GM12878 (cell line): ENCODE measurements around the gene SLC24A4. TPM values are rescaled to one million over a fixed set of nuclear protein-coding genes. Genes with fewer than 3 reads are reported as not detected.

Experiments
- ATAC-seq: fragments of 200-7000 bp; cut with Tn5 transposase; 3 replicates; pipeline ENCODE4 v1.9.1; 2020; ENCODE audit warnings: mild to moderate bottlenecking, moderate library complexity
- BruUV-seq: library from RNA; stranded (reverse); fragments of 400-500 nt; replicated peaks from 2 replicates; lab custom pipeline; 2021; lab: Mats Ljungman, UMichigan
- CTCF ChIA-PET: fragments of 300-600 bp; sonication (Branson Sonifier 250); formaldehyde crosslinking; extraction: SDS; loops from one replicate; lab custom pipeline; 2021; ENCODE audit warnings: inconsistent platforms; lab: Yijun Ruan, JAX
- POLR2A ChIA-PET: fragments of 350-600 bp; formaldehyde crosslinking; extraction: SDS; loops from one replicate; lab custom pipeline; 2021; ENCODE audit warnings: inconsistent platforms; lab: Charles Lee
- RAD21 ChIA-PET: fragments of 300-600 bp; sonication (Branson Sonifier 250); formaldehyde crosslinking; loops from one replicate; lab custom pipeline; 2023; ENCODE audit warnings: antibody characterized with exemption; ENCODE audit not compliant: unreplicated experiment; lab: Charles Lee
- SMC1A ChIA-PET: fragments of 300-600 bp; sonication (Branson Sonifier 250); formaldehyde crosslinking; loops from one replicate; lab custom pipeline; 2023; ENCODE audit not compliant: unreplicated experiment, uncharacterized antibody; lab: Charles Lee
- DNase-seq: peaks from one replicate; pipeline ENCODE4 v3.0.0-alpha.2; 2011; ENCODE audit warnings: low read depth, low spot score
- FAIRE-seq: peaks from 3 replicates; lab custom pipeline; 2011; peaks lifted over from hg19 to GRCh38; lab: Jason Lieb, UNC
- H2AFZ ChIP-seq: 2 replicates; pipeline ENCODE4 v1.6.0; 2011; ENCODE audit warnings: low read depth, low read length, control low read depth; ENCODE audit not compliant: control insufficient read depth
- H3K27ac ChIP-seq: 2 replicates; pipeline ENCODE4 v1.5.1; 2011; ENCODE audit warnings: control low read depth; ENCODE audit not compliant: control insufficient read depth, insufficient read depth
- H3K27me3 ChIP-seq, 2 experiments: replicated peaks in 1 of 2; 2 replicates each; pipeline versions ENCODE4 v1.6.0 to v1.6.1; 2011; ENCODE audit warnings: low read length in 1 of 2; ENCODE audit not compliant: control insufficient read depth in 2 of 2, insufficient read depth in 2 of 2
- H3K36me3 ChIP-seq, 2 experiments: 2 replicates each; pipeline ENCODE4 v1.5.1; 2011; ENCODE audit warnings: low read length in 1 of 2; ENCODE audit not compliant: control insufficient read depth in 2 of 2, insufficient read depth in 2 of 2
- H3K4me1 ChIP-seq: 2 replicates; pipeline ENCODE4 v1.6.1; 2011; ENCODE audit warnings: mild to moderate bottlenecking, low read length, moderate library complexity, mixed read lengths; ENCODE audit not compliant: control insufficient read depth, insufficient read depth
- H3K4me2 ChIP-seq: 2 replicates; pipeline ENCODE4 v1.6.0; 2011; ENCODE audit warnings: control low read depth; ENCODE audit not compliant: control insufficient read depth, insufficient read depth
- H3K4me3 ChIP-seq: fragments of 200-600 bp; sonication (generic); 2 replicates; pipeline ENCODE4 v1.5.1; 2016
- H3K79me2 ChIP-seq: 2 replicates; pipeline ENCODE4 v1.6.0; 2011; ENCODE audit warnings: low read length; ENCODE audit not compliant: control insufficient read depth, insufficient read depth
- H3K9ac ChIP-seq: 2 replicates; pipeline ENCODE4 v1.8.0; 2011; ENCODE audit warnings: low read length, control low read depth, mixed read lengths; ENCODE audit not compliant: control insufficient read depth, insufficient read depth
- H3K9me3 ChIP-seq: replicated peaks from 3 replicates; pipeline ENCODE4 v1.5.1; 2011; ENCODE audit warnings: mild to moderate bottlenecking, low read length; ENCODE audit not compliant: control insufficient read depth, insufficient read depth
- H4K20me1 ChIP-seq: 2 replicates; pipeline ENCODE4 v1.6.0; 2011; ENCODE audit not compliant: control insufficient read depth, insufficient read depth
- BMI1 ChIP-seq: fragments of 450-650 bp; IDR thresholded peaks from 2 replicates; pipeline ENCODE4 v1.6.1; 2016; ENCODE audit warnings: mild to moderate bottlenecking, moderate library complexity, borderline replicate concordance
- CBFB ChIP-seq: IDR thresholded peaks from 2 replicates; pipeline ENCODE4 v1.6.1; 2016; ENCODE audit warnings: antibody characterized with exemption, low read depth
- CBX3 ChIP-seq: fragments of 200-600 bp; sonication (generic); IDR thresholded peaks from 2 replicates; pipeline ENCODE4 v1.6.1; 2016; ENCODE audit warnings: low read depth, borderline replicate concordance
- CREM ChIP-seq: IDR thresholded peaks from 2 replicates; pipeline ENCODE4 v1.6.1; 2014; ENCODE audit warnings: antibody characterized with exemption, low read depth
- FOXK2 ChIP-seq: fragments of 450-650 bp; IDR thresholded peaks from 2 replicates; pipeline ENCODE4 v1.6.1; 2017; ENCODE audit warnings: mild to moderate bottlenecking, moderate library complexity
- IKZF2 ChIP-seq, 2 experiments: fragments of 450-650 bp; IDR thresholded peaks; 2 replicates each; pipeline ENCODE4 v1.6.1; 2017; ENCODE audit warnings: mild to moderate bottlenecking in 2 of 2, moderate library complexity in 2 of 2
- KDM1A ChIP-seq: fragments of 200-600 bp; sonication (generic); IDR thresholded peaks from 2 replicates; pipeline ENCODE4 v1.6.1; 2016; ENCODE audit warnings: borderline replicate concordance
- KLF5 ChIP-seq: fragments of 450-650 bp; IDR thresholded peaks from 2 replicates; pipeline ENCODE4 v1.6.1; 2014; ENCODE audit warnings: mild to moderate bottlenecking; ENCODE audit not compliant: partially characterized antibody
- MTA2 ChIP-seq: fragments of 450-650 bp; IDR thresholded peaks from 2 replicates; pipeline ENCODE4 v1.6.1; 2016; ENCODE audit warnings: low read depth, mild to moderate bottlenecking, moderate library complexity
- MXI1 ChIP-seq: fragments of 150-350 bp; IDR thresholded peaks from 2 replicates; pipeline ENCODE4 v1.6.1; 2011; ENCODE audit warnings: low read depth, mild to moderate bottlenecking, inconsistent platforms, low read length, improper control_type of control experiment
- SIN3A ChIP-seq: IDR thresholded peaks from 2 replicates; pipeline ENCODE4 v1.6.1; 2012; ENCODE audit warnings: low read depth, low read length, improper control_type of control experiment
- SMARCA5 ChIP-seq: fragments of 450-650 bp; IDR thresholded peaks from 2 replicates; pipeline ENCODE4 v1.6.1; 2017; ENCODE audit warnings: mild to moderate bottlenecking
- STAT1 ChIP-seq: fragments of 450-650 bp; conservative IDR thresholded peaks from 2 replicates; pipeline ENCODE4 v1.6.1; 2014; ENCODE audit warnings: antibody characterized with exemption, mild to moderate bottlenecking
- ZBED1 ChIP-seq: IDR thresholded peaks from 2 replicates; pipeline ENCODE4 v1.6.1; 2016; ENCODE audit warnings: borderline replicate concordance
- WGBS: methylation state at CpG from one replicate; pipeline ENCODE4 v1.1.6; 2016; ENCODE audit warnings: low lambda C conversion rate; ENCODE audit not compliant: insufficient replicate concordance, insufficient coverage; ENCODE audit errors: missing lambda C conversion rate; 5-methylcytosine and 5-hydroxymethylcytosine counted together
- in situ Hi-C: fragments of 300-500 bp; cut with MboI; formaldehyde crosslinking; loops from 9 replicates; pipeline ENCODE4 v1.14.3; 2018; ENCODE audit warnings: mixed read lengths
- intact Hi-C: fragments of 100-400 bp; cut with micrococcal nuclease; formaldehyde crosslinking; loops from one replicate; pipeline ENCODE4 v1.14.2; 2022; ENCODE audit not compliant: unreplicated experiment
- polyA plus RNA-seq, 11 experiments: library from polyadenylated mRNA; depleted of rRNA in 4 of 11; unstranded in 6 of 11; stranded (reverse) in 5 of 11; fragments of >200 nt; fragmentation: Nextera tagmentation in 4 of 11; fragmentation: Illumina TruSeq in 1 of 11; extraction: Ambion mirVana in 4 of 11; extraction: Trizol in 1 of 11; gene quantifications; 1 replicate in 1 of 11; 2 replicates in 10 of 11; pipeline versions ENCODE4 v1.2.1 to v1.2.3, GENCODE V29; 2011 to 2016; ENCODE audit warnings: inconsistent platforms in 2 of 11, missing spikeins in 2 of 11, low read depth in 1 of 11
- total RNA-seq, 4 experiments: library from RNA; depleted of rRNA in 3 of 4; stranded (reverse); fragments of >200 nt in 3 of 4; fragmentation: Illumina TruSeq in 1 of 4; extraction: Trizol in 1 of 4; gene quantifications; 2 replicates each; pipeline versions ENCODE4 v1.2.1 to v1.2.3, GENCODE V29; 2013 to 2021
- TF ChIP-seq, protein P1 (sequence below): fragments of 450-650 bp; IDR thresholded peaks from 2 replicates; pipeline ENCODE4 v1.6.1; 2017; ENCODE audit warnings: mild to moderate bottlenecking, moderate library complexity
- TF ChIP-seq, protein P2 (sequence below): IDR thresholded peaks from 2 replicates; pipeline ENCODE4 v1.6.1; 2012; ENCODE audit warnings: low read length, inconsistent platforms
- TF ChIP-seq, protein P3 (sequence below), 3 experiments: IDR thresholded peaks in 2 of 3; conservative IDR thresholded peaks in 1 of 3; 2 replicates each; pipeline ENCODE4 v1.5.1; 2011; ENCODE audit warnings: low read depth in 3 of 3, low read length in 3 of 3, mild to moderate bottlenecking in 3 of 3, control low read depth in 2 of 3, moderate library complexity in 2 of 3, inconsistent platforms in 1 of 3, mixed read lengths in 1 of 3; ENCODE audit not compliant: control insufficient read depth in 2 of 3, insufficient read depth in 1 of 3; ENCODE audit errors: extremely low read depth in 1 of 3

Gene SLC24A4
- total and polyA plus RNA-seq, 10 of the 15 experiments (the other 5 are each of a cell fraction or from before 2014, with no cell fraction given) = under 0.01 to 0.46 (median 0.04) TPM; not detected in 5

DNA sequence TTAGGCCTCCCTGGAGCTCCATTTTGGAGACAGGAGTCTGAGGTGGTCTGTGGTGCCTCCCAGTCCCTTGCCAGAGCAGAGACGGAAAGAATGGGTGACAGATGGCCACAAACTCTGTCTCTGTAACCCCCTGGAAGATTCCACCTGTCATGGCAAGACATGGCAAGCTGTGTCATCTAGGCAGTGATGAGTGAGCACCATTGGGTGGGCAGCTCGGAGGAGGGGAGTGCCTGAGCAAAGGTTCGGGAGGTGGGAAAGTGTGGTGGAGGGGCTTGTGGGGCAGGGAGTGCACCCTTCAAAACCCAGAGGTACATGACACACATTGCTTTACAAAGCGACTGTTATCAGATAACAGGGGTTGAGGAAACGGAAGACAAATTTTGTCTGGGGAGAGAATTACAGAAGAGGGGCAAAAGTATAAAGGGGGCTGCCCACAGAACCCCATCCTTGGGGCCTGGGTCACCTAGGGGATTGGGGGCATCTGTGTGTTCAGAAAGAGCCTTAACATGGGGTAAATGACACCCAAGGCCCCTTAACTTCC, 194.1 kb downstream of the SLC24A4 start (continued):
- TF ChIP-seq, protein P1, sequence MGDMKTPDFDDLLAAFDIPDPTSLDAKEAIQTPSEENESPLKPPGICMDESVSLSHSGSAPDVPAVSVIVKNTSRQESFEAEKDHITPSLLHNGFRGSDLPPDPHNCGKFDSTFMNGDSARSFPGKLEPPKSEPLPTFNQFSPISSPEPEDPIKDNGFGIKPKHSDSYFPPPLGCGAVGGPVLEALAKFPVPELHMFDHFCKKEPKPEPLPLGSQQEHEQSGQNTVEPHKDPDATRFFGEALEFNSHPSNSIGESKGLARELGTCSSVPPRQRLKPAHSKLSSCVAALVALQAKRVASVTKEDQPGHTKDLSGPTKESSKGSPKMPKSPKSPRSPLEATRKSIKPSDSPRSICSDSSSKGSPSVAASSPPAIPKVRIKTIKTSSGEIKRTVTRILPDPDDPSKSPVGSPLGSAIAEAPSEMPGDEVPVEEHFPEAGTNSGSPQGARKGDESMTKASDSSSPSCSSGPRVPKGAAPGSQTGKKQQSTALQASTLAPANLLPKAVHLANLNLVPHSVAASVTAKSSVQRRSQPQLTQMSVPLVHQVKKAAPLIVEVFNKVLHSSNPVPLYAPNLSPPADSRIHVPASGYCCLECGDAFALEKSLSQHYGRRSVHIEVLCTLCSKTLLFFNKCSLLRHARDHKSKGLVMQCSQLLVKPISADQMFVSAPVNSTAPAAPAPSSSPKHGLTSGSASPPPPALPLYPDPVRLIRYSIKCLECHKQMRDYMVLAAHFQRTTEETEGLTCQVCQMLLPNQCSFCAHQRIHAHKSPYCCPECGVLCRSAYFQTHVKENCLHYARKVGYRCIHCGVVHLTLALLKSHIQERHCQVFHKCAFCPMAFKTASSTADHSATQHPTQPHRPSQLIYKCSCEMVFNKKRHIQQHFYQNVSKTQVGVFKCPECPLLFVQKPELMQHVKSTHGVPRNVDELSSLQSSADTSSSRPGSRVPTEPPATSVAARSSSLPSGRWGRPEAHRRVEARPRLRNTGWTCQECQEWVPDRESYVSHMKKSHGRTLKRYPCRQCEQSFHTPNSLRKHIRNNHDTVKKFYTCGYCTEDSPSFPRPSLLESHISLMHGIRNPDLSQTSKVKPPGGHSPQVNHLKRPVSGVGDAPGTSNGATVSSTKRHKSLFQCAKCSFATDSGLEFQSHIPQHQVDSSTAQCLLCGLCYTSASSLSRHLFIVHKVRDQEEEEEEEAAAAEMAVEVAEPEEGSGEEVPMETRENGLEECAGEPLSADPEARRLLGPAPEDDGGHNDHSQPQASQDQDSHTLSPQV = no peak

DNA sequence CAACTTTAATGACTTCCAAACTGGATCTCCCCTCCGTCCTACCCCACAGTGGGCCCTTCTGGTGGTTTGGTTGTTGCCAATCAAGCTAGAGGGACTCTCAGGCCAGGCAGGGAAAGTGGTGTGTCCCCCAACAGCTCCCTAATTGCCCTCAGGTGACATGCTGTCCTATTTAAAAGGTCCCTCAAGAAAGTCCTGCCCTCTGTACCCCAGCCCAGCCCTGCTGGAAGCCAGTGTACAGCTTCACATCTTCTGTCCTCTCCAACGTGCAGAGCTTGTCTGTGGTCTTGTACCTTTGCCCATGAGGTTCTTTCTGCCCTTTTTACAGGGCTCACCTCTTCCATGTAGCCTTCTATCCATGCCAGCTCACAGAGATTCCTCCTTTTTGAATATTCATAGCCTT, 194.8 kb downstream of the SLC24A4 start:
- no peak overlapping the region for H3K9ac ChIP-seq
- H3K9me3 ChIP-seq = no peaks in the 10 kb centered on the region; the same call in 2 of the 3 replicates
- peaks cover 8% of the 10 kb centered on the region for H3K79me2 ChIP-seq
- SMC1A ChIA-PET = interaction anchor here (0.7 to 2.6 kb wide), 7 partner anchors 21 to 258 kb away, joined by 3 to 10 read pairs (median 6); no protein-coding TSS in a partner anchor
- FAIRE-seq (no peak), DNase-seq (no peak), ATAC-seq (no peak)
- in situ Hi-C loops = no loop called here
- no peak overlapping the region for H2AFZ ChIP-seq
- 18% methylated on average over 2 of the region's 2 CpGs for WGBS
- TF ChIP-seq KDM1A (no peak), BMI1 (no peak), IKZF2 (IDR thresholded peaks at IDR 0.05) (no peak), CREM (no peak), KLF5 (no peak), ZBED1 (no peak), MTA2 (no peak), FOXK2 (no peak), SMARCA5 (no peak), STAT1 (no peak), MXI1 (no peak), SIN3A (no peak), CBFB (no peak), CBX3 (no peak)
- TF ChIP-seq, protein P2, sequence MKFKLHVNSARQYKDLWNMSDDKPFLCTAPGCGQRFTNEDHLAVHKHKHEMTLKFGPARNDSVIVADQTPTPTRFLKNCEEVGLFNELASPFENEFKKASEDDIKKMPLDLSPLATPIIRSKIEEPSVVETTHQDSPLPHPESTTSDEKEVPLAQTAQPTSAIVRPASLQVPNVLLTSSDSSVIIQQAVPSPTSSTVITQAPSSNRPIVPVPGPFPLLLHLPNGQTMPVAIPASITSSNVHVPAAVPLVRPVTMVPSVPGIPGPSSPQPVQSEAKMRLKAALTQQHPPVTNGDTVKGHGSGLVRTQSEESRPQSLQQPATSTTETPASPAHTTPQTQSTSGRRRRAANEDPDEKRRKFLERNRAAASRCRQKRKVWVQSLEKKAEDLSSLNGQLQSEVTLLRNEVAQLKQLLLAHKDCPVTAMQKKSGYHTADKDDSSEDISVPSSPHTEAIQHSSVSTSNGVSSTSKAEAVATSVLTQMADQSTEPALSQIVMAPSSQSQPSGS = no peak
- TF ChIP-seq, protein P3, sequence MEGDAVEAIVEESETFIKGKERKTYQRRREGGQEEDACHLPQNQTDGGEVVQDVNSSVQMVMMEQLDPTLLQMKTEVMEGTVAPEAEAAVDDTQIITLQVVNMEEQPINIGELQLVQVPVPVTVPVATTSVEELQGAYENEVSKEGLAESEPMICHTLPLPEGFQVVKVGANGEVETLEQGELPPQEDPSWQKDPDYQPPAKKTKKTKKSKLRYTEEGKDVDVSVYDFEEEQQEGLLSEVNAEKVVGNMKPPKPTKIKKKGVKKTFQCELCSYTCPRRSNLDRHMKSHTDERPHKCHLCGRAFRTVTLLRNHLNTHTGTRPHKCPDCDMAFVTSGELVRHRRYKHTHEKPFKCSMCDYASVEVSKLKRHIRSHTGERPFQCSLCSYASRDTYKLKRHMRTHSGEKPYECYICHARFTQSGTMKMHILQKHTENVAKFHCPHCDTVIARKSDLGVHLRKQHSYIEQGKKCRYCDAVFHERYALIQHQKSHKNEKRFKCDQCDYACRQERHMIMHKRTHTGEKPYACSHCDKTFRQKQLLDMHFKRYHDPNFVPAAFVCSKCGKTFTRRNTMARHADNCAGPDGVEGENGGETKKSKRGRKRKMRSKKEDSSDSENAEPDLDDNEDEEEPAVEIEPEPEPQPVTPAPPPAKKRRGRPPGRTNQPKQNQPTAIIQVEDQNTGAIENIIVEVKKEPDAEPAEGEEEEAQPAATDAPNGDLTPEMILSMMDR (IDR thresholded peaks at IDR 0.05 in 2 of 3, conservative IDR thresholded peaks at IDR 0.05 in 1 of 3; ENCODE audit: control insufficient read depth in 2 of 3, extremely low read depth in 1 of 3, insufficient read depth in 1 of 3, low read depth in 3 of 3, low read length in 3 of 3) = no peak
- CTCF ChIA-PET = interaction anchor here (1.0 to 1.8 kb wide), 5 partner anchors 9 to 69 kb away, joined by 3 to 6 read pairs (median 3); no protein-coding TSS in a partner anchor
- RAD21 ChIA-PET = interaction anchor here (0.9 to 1.7 kb wide), 5 partner anchors 29 to 172 kb away, joined by 3 to 4 read pairs (median 3); no protein-coding TSS in a partner anchor
- no TSS peak for BruUV-seq
- no peaks in the 10 kb centered on the region for H4K20me1 ChIP-seq
- POLR2A ChIA-PET = interaction anchor here (0.6 to 0.9 kb wide), 4 partner anchors 8 to 410 kb away, joined by 3 read pairs; no protein-coding TSS in a partner anchor
- no peak overlapping the region for H3K4me3 ChIP-seq
- no peaks in the 10 kb centered on the region for H3K36me3 ChIP-seq
- H3K27me3 ChIP-seq = no peaks in the 10 kb centered on the region; a peak in 1 of 4 replicates
- intact Hi-C loops = no loop called here
- no peak overlapping the region for H3K4me2 ChIP-seq
- H3K4me1 ChIP-seq = peaks cover 10% of the 10 kb centered on the region
- no peak overlapping the region for H3K27ac ChIP-seq
